Activated gamma-delta T cell (primary cell): ENCODE data around the gene KCNJ9.
"Not testable (repeated sequence)": the region's sequence is repeated elsewhere in the genome, so short reads cannot be mapped to it uniquely, and the experiment has no call there.

Experiments
- DNase-seq: peaks from one replicate; lab custom pipeline; 2025; lab: John Stamatoyannopoulos, UW

Gene KCNJ9

DNA sequence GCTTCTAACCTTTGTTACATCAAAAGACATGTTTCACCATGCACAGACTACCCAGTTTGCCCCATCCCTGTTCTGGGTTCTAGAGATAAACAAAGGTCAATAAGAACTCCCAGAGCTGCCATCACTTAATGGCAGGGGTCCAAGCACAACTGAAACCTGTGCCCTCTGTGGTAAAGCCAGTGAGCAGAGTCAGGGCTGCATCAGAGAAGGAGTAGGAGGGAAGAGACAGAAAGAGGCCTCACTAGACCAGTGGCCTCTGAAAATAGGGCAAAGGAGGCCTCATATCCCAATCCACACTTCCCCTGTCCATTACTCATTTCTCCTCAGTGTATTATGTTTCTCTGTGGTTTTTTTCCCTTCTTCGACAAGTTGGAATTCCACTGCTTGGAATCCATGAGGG, 44.4 kb downstream of the KCNJ9 start:
- no peak for DNase-seq

- not testable (repeated sequence) for DNase-seq
These were observed 45.0 kb downstream of the KCNJ9 start for GRCh38 chr1:160126342-160126741.

DNA sequence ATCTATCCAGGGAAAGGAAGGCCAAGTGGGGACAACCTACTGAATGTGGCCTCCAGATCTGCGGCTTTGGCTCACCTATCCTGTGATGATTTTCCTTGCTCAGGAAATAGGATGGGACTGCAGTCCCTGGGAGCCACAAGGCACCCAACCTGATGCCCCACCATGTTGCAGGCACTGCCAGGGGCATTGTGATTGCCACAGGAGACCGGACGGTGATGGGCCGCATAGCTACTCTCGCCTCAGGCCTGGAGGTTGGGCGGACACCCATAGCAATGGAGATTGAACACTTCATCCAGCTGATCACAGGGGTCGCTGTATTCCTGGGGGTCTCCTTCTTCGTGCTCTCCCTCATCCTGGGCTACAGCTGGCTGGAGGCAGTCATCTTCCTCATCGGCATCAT, 46.0 kb downstream of the KCNJ9 start:
- DNase-seq, result no peak

DNA sequence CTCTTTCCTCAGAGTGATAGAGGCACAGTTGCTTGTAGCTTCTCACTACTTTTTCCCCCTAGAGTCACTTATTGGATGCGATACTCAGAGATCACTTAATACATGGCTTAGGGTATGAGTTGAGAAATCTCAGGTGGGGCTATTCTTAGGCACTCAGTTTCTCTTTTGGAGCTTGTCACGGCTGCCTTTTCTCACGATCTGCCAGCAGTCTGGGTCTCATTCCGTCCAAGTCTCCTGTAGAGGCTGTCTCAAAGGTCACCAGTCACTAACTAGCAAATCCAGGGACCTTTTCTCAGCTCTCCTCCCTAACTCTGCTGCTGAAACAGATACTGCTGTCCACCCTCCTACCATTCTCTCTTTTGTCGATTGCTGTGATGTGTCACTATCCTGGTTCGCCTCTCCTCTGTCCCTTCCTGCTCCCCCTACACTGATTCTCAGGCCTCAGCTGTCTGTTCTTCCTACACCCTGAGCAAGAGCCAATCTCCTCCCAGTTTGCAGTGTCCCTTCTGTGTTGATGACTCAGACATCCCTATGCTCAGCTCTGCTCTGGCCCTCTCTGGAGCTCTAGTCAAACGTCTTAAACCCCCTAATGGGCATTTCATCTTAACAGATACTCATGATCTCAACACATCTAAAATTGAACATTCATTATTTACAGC, 46.7 kb downstream of the KCNJ9 start:
- no peak for DNase-seq

DNA sequence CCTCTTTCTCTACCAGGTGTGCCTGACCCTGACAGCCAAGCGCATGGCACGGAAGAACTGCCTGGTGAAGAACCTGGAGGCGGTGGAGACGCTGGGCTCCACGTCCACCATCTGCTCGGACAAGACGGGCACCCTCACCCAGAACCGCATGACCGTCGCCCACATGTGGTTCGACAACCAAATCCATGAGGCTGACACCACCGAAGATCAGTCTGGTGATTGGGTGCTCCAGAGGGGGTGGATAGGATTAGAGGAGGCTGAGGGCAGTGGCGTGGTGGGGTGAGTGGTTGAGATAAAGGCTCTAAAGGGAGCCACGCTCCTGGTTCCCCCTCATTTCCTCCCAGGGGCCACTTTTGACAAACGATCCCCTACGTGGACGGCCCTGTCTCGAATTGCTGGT, 47.3 kb downstream of the KCNJ9 start:
- DNase-seq, result no peak

DNA sequence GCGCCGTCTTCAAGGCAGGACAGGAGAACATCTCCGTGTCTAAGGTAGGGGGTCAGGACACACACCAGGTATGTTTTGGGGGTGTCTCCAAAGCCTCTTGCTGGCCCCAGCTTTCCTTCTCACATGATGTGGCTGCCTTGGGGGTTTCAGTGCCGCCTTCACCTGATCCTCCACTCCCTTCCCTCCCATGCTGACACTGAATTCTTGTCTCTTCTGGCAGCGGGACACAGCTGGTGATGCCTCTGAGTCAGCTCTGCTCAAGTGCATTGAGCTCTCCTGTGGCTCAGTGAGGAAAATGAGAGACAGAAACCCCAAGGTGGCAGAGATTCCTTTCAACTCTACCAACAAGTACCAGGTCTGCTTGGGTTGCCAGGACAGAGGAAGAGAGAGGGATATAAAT, 47.7 kb downstream of the KCNJ9 start:
- no peak for DNase-seq

DNA sequence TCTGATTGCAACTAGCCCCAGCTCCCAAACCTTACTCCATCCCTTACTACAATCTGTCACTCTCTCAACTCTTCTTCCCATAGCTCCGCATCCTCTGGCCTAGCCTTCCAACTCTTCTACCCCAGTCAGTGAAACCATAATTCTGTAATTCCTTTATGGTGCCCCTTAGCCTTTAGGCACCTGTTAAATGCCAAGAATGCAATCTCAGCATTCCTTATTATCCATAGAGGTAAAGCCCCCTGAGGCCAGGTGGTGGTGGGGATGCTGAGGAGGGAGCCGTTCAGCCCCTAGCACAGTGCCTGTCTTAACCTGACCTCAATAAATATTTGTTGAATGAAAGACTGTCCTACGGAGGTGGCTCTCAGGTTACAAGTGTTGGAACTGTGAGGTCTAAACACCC, 48.2 kb downstream of the KCNJ9 start:
- no peak for DNase-seq

DNA sequence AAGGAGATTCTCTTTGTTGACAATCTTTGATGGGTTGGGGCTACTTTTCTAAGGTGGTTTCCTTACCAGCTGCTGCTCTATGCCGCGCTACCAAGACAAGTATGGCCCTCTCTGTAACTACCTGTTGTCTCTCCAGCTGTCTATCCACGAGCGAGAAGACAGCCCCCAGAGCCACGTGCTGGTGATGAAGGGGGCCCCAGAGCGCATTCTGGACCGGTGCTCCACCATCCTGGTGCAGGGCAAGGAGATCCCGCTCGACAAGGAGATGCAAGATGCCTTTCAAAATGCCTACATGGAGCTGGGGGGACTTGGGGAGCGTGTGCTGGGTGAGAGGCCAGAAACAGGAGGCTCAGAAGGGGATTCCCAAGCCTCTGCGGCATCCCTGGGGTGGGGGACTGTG, 48.6 kb downstream of the KCNJ9 start:
- DNase-seq, result no peak

GRCh38 chr1:160130486-160130885, 49.1 kb downstream of the KCNJ9 start:
- no peak for DNase-seq

DNA sequence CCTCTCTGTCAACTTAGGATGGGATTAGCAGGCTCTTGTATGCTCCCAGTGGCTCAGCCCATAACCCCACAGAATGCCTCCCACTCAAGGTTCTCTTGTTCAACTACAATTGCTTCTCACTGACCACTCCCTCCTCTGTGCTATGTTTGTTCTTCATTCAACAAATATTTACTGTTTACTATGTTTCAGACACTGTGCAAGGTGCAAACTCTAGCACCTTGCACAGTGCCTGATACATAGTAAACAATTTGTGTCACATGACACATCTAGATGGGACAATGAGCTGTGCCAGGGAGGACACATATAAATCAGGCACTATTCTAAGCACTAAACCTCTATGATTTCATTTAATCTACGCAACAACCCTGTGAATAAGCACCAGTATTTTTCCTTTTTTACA, 49.6 kb downstream of the KCNJ9 start:
- DNase-seq, result no peak

GRCh38 chr1:160131803-160132565, 50.6 kb downstream of the KCNJ9 start:
- DNase-seq, result no peak

DNA sequence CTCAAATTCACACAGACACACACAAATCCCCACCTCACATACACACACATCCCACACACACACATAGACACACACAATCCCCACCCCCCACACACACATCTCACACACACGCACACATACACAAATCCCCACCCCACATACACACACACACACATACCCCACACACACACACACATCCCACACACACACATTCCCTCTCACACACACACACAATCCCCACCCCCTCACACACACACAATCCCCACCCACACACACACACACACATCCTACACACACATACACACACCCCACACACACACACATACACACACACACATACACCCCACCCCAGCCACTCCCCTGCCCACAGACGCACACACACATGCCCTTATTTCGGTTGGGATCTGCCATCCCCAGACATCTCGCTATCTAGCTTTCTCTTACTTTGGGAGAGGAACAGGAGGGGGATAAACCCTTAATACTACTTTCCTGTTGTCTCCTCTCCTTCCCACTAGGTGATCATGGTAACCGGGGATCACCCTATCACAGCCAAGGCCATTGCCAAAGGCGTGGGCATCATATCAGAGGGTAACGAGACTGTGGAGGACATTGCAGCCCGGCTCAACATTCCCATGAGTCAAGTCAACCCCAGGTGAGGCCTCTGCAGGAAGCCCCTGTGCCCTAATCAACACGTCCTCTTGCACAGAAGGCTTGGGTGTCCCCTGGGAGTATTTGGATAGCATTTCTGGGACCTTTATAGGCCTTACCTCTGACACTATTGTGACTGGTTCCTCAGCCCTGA, 52.8 kb downstream of the KCNJ9 start:
- no peak for DNase-seq

DNA sequence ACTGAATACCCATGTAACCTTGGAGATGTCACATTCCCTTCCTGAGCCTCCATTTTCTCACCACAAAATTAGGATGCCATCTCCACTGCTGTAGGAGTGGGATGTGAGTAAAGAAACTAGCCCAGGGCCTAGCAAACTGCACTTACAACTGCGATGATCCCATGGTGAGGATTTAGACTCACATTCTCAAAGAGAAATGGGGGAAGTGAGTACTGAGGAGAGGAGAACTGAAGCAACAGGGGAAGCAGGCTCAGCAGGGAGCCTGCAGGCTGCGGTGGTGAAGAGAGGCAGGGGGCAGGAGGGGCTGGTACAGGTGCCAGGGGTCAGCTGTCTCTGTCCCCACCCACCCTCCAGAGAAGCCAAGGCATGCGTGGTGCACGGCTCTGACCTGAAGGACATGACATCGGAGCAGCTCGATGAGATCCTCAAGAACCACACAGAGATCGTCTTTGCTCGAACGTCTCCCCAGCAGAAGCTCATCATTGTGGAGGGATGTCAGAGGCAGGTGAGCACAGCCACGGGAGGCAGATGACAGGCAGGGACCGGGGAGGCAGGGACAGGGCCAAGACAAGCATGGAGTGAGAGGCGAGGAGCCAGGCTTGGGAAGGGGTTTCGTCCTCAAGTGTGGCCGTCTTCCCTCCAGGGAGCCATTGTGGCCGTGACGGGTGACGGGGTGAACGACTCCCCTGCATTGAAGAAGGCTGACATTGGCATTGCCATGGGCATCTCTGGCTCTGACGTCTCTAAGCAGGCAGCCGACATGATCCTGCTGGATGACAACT, 53.6 kb downstream of the KCNJ9 start:
- no peak for DNase-seq

- DNase-seq, result no peak
These were observed 55.0 kb downstream of the KCNJ9 start for GRCh38 chr1:160136121-160136925.

GRCh38 chr1:160136926-160137200, 55.5 kb downstream of the KCNJ9 start:
- DNase-seq, result no peak

DNA sequence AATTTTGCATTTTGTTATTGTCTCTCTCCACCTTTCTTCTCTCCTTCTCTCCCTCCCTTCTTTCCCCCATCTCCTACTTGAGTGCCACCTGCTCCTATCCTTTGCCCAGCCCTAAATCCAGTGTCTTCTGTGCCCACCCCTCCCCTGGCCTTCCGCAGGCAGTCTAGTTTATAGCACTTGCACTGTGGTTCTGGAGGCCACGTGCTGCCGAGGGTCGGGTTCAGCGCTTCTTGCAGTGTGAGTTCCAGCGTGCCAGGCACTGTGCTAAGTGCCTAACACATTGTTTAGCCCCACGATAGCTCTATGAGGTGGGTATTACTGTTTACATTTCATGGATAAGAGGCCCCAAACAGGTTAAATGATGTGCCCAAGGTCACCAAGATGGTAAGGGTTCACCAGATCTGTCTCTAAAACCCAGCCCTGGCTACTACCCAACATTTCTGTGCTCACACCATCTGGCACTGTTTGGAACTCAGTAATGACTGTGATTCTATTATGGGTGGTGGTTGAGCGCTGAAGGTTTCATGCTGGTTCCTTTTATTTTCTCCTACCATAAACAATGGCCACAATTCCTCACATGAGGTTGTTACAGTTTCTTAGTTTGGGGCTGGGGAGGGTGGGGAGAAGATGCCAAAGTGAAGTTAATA, 56.0 kb downstream of the KCNJ9 start:
- DNase-seq, result no peak

- DNase-seq, result no peak
These were observed 58.5 kb downstream of the KCNJ9 start for GRCh38 chr1:160139840-160140239.
